Measurements from ENCODE around the gene ZFP57.
"Not testable (repeated sequence)": the region's sequence is repeated elsewhere in the genome, so short reads cannot be mapped to it uniquely, and the experiment has no call there.

Gene ZFP57

DNA sequence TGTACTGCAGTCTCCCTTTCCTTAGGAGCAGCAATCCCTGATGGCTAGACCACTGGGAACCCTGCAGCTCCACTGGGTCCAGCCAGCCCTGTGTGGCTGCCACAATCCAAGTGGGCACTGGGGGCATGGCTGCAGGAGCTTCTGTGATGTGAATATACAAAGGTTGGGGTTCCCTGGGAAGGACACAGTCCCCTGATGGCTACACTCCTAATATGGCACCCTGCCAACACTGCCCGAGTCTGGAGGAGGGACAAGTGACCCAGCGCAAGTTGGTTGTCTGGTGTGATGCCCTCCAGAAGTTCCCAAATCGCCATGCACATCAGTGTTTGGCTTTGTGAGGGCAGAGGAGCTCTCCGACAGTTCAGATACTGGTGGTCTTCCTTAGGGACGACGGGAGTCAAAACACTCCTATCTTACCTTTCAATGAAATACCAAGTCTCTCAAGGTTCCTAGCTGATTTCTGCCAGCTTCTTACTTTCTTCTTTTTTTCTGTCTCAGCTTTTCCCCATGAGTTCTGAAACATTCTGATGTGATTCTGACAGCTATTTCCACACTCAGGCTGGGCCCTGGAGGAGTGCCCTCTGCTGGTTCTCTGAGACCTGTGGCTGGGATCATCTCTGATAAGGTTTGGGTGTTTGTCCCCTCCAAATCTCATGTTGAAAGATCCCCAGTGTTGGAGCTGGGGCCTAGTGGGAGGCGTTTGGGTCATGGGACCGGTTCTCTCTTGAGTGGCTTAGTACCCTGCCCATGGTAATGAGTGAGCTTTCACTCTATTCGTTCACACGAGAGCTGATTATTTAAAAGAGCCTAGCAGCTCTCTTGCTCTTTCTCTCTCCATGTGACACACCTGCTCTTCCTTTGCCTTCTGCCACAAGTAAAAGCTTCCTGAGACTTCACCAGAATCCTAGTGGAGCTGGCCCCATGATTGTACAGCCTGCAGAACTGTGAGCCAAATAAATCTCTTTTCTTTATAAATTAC is 15.5 kb upstream of the ZFP57 start:
- DNase-seq (ENCODE audit: low read depth), result no peak

DNA sequence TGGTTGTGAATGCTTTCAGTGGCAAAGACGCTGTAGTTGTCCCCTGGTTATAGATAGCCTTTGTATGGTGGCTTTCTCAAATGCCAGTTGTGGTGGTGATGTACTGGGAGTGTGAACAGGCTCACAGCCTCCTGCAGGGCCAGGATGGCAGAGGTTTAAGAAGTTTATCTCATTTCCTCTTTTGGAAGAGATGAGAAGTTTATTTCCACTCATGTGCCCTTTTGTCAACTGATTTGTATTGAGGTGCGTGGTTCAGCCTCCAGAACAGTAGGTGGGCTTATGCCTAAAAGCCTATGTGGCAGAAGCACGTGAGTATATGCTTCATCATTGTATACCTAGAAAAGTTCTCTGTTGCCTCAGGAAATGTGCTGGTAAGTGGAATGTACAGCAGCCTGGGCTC is 13.7 kb upstream of the ZFP57 start:
- no peak for DNase-seq (ENCODE audit: low read depth)

GRCh38 chr6:29685718-29686326 is 4.9 kb upstream of the ZFP57 start:
- no peak for DNase-seq (ENCODE audit: low read depth)

DNA sequence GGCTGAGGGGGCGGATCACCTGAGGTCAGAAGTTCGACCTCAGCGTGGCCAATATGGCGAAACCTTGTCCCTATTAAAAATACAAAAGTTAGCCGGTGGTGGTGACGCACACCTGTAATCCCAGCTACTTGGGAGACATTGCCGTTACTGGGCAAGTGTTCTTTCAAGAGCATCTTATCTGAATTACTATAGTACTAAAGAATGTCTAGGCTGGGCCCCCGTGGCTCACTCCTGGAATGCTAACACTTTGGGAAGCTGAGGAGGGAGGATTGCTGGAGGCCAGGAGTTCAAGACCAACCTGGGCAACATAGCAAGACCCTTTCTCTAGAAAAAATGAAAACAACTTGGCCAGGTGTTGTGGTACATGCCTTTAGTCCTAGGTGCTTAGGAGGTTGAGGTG is 859 bp upstream of the ZFP57 start:
- DNase-seq (ENCODE audit: low read depth), result no peak

GRCh38 chr6:29680416-29680815 is 536 bp downstream of the ZFP57 start:
- DNase-seq (ENCODE audit: low read depth), result no peak

DNA sequence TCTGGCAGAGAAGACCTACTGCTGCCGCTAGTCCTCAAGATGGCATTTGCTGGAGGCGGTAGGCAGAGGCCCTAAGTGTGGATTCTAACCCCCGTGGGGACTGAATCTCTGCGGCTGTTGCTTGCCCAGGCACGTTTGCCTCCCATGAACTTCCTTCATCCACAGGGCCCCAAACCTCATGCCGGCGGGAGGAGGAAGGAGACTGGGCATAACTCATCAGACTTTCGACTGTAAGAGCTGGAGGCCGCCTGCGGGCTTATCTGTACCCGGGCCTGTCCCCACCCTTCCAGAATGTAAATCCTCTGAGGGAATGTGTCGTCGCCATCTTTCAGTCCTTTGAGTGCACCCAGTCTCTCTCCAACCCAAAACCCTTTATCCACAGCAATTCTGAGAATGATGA is 990 bp downstream of the ZFP57 start:
- no peak for DNase-seq (ENCODE audit: low read depth)

- DNase-seq (ENCODE audit: low read depth), result no peak
Measured at GRCh38 chr6:29678114-29678513, 2.8 kb downstream of the ZFP57 start.

DNA sequence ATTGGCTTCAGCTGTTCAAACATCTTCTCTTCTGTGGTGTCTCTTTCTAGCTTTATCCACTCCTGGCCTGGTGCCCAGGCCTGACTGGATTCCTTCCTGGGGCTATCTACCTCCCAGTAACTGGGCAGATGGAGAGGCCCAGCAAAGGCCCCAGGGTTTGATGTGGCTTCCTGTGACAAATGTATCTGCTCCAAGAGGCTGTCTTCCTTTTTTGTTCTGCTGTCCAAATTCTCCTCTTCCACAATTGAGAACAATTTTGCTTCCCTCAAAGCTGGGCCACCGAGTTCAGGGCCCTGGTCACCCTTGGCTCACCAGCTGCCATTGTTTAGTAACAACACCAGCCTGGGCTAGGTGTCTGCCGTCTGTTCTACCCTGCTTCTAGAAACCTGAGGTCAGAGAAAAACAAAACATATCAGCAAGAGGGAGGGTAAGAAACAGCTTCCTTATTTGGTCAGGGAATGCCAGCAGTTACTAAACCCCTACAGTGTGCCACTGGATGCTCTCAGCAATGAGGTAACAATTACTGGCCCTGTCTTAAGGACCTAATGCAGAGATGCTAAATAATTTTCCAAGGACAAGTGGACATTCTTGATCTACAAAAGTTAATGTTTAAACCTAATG is 3.9 kb downstream of the ZFP57 start:
- DNase-seq (ENCODE audit: low read depth), result no peak

- no peak for DNase-seq (ENCODE audit: low read depth)
Measured at GRCh38 chr6:29675561-29675960, 5.4 kb downstream of the ZFP57 start.

DNA sequence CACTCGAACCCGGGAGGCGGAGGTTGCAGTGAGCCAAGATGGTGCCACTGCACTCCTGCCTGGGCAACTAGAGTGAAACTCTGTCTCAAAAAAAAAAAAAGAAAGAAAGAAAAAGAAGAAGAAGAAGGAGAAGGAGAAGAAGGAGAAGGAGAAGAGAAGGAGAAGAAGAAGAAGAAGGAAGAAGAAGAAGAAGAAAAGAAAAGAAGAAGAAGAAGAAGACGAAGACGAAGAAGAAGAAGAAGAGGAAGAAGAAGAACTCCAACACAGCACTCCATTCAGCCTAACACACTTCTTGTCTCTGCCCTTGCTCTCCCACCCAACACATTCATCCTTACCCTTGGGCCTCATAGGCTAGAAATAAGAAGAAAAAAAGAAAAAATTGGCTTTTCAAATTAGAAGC is 6.9 kb downstream of the ZFP57 start:
- DNase-seq (ENCODE audit: low read depth), result no peak

GRCh38 chr6:29673161-29673560 is 7.8 kb downstream of the ZFP57 start:
- DNase-seq (ENCODE audit: low read depth), result no peak

DNA sequence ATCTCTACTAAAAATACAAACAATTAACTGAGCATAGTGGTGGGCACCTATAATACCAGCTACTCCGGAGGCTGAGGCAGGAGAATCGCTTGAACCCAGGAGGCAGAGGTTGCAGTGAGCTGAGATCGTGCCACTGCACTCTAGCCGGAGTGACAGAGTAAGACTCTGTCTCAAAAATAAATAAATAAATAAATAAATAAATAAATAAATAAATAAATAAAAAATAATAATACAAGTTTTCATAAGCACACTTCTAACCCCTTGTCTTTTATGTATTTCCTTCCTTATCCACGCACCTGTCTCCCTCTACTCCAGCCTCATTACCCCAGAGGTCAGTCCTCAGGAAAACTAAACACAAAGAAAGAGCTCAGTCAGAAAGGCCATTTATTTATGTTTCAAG is 8.8 kb downstream of the ZFP57 start:
- not testable (repeated sequence) for DNase-seq (ENCODE audit: low read depth)

GRCh38 chr6:29671026-29671425 is 9.9 kb downstream of the ZFP57 start:
- no peak for DNase-seq (ENCODE audit: low read depth)

GRCh38 chr6:29667158-29667557 is 13.8 kb downstream of the ZFP57 start:
- no peak for DNase-seq (ENCODE audit: low read depth)

DNA sequence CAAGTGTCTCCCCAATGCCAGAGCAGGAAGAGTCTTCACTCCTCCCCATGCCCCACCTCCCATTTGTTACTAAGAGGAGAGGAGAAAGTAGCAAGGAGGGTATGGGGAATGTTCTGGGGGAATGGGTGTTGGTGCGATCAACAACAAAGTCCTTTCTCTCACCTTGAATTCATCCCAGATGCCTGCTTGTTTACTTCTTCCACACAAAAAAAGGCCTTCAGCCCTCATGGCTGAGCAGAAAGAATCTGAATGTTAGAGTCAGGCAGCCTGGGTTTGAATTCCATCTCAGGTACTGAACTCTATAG is 14.2 kb downstream of the ZFP57 start:
- DNase-seq (ENCODE audit: low read depth), result no peak

DNA sequence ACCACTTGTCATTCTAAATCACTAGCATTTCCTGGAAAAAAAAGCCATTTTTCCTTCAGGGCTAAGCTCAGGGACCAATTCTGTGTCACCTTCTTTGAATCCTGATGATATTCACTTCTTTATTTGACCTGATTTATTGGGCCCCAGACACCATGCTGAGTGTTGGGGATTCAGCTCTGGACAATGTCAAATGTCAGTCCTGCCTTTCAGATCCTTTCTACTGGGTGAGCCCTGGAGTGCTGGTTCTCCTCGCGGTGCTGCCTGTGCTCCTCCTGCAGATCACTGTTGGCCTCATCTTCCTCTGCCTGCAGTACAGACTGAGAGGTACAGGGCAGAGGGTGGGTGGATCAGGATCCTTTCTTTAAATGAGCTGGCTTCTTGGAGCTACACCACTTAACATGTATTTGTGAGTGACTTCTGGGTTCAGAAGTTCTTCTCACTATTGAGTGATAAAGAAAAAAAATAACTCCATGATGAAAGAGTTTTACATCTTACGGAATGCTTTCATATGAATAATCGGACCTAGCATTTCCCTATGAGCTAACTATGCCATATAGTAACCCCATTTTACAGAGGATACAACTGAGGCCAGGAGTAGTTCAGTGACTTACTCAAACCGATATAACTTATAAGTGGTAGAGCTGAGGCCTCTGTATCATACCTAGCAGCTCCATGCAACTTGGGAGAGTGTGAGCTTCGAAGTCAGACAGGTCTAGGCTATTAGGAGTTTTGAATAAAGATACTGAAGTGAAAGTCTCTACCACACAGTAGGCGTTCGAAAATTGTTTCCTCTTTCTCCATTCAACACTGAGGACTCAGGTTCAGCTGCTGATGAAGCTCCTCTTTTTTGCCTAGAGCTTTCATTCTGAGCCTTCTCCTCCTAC is 14.8 kb downstream of the ZFP57 start:
- DNase-seq (ENCODE audit: low read depth), result no peak

DNA sequence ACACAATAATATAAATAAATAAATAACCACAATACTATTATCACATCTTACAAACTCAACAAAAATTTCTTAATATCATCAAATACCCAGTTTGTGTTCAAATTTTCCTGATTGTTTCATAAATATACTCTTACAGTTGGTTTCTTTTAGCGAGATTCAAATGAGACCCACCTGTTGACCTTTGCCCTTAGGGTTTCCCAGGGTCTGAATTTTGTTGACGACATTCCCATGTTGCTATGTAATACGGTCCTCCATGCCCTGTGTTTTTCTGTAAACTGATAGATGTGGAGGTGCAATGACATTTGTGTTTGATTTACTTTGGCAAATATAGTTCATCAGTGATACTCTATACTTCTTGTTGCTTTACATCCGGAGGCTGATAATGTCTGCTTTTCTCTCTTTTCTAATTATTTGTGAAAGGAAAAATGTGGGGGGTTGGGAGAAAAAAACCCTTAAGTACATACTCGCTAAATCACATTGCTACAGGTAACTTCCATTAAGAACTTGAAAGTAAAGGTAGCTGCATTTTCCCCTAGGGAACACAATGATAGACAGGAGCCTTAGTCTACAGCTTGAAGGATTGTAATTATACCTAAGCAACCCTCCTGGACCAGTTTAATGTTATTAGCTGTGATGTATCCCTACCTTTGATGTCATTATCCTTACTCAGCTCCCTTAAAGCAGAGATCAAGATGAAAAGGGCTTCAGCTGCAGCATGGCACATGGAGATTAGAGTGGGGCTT is 17.5 kb downstream of the ZFP57 start:
- DNase-seq (ENCODE audit: low read depth), result no peak

- not testable (repeated sequence) for DNase-seq (ENCODE audit: low read depth)
Measured at GRCh38 chr6:29661502-29662141, 19.3 kb downstream of the ZFP57 start.

GRCh38 chr6:29661071-29661470 is 19.9 kb downstream of the ZFP57 start:
- no peak for DNase-seq (ENCODE audit: low read depth)

DNA sequence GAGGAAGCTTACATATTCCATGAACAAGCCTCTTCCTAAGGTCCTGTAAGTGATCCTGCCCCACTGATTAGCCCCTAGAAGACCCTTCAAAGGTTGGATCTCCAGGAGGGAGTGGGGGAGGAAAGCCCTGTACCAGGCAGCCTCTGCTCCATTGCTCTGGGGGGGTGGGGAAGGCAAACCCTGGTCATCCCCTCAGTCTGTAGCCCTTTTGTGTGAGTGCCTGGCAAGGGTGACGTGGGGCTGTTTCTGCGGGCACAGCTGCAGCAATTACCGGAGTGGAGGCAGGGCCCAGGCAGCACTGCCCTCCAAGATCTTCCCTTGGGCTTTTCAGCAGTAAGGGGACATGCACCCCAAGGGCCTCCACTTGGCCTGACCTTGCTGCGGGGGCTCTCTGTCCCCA is 24.2 kb downstream of the ZFP57 start, which contains the start of gene MOG:
MOG (plus strand) TSS at position 295 of the 400 bp plus-strand sequence. CDS start 118 bp downstream, outside the sequence.
- no peak for DNase-seq (ENCODE audit: low read depth)

DNA sequence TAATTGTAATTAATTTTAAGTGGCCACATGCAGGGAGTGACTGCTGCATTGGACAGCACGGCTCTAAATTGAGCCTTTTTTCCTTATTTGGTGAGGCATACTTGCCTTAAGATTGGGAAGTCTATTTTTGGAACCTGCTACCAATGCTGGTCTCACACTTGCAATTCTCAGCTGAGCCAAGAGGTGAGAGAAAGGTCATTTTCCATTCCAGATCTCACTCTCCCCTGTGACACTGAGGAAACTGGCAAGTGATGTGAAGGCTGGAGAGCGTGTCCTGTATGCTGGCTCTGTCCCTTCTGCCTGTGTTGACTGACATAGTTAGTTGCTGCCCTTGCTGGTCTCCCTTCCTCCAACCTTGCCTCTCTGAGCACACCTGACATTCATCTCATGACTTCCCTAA is 24.8 kb downstream of the ZFP57 start:
- DNase-seq (ENCODE audit: low read depth), result no peak
